ENCODE data around the gene CLNK. TPM values are rescaled to one million over a fixed set of nuclear protein-coding genes. Genes with fewer than 3 reads are reported as not detected.

CLNK gene
- polyA plus RNA-seq, 3 donors = not detected

DNA sequence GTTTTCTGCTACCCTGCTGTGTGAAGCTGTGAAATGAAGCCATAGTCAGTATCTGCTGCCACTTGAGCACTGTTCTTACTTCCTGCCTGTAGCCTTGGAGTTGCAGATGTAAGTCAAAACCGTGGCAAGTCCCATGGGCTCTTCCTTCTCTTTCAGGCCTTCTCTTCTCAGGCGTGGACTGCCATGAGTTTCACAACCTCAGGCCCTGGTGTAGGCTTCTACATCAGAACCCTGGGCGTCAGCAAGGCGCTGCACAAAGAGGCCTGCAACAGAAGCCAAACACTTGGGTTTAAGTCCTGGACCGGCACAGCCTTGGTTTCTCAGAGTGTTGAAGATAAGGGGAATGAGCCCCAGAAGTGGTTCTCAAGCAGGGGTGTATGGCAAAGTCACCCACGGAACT, 229.8 kb downstream of the CLNK start:
- peaks cover 21% of the 10 kb centered on the region for H3K4me1 Mint-ChIP-seq
- Histone ChIP-seq H3K4me2 (replicated peaks; ENCODE audit: extremely low read depth, low read length, poor library complexity, severe bottlenecking) (no peak overlapping the region), H3K36me3 (replicated peaks in 1 of 2; ENCODE audit: control insufficient read depth in 1 of 2, insufficient read depth in 2 of 2, low read length in 2 of 2) (peaks cover 8 to 48% of the 10 kb centered on the region in 2 donors), H2AFZ (ENCODE audit: insufficient read depth, low read depth, low read length, poor library complexity, severe bottlenecking) (no peak overlapping the region), H3K4me3 (replicated peaks in 1 of 3; ENCODE audit: low read depth in 2 of 3, low read length in 3 of 3) (no peak overlapping the region), H3K4me1 (ENCODE audit: control insufficient read depth in 1 of 2, insufficient read depth in 2 of 2, low read length in 2 of 2) (peaks cover 12 to 22% of the 10 kb centered on the region in 2 donors), H3K9ac (ENCODE audit: insufficient read depth, low read length, poor library complexity, severe bottlenecking) (no peak overlapping the region), H3K79me2 (ENCODE audit: insufficient read depth, low read length) (peaks cover 6% of the 10 kb centered on the region), H3K27ac (ENCODE audit: low read depth in 1 of 2, low read length in 2 of 2) (no peak overlapping the region), H3K9me3 (replicated peaks in 1 of 2; ENCODE audit: control insufficient read depth in 1 of 2, insufficient read depth in 1 of 2, low read length in 2 of 2) (peaks cover 17 to 36% of the 10 kb centered on the region in 2 donors), H3K27me3 (ENCODE audit: control insufficient read depth in 2 of 2, insufficient read depth in 2 of 2, low read length in 2 of 2) (peaks cover 14 to 29% of the 10 kb centered on the region in 2 donors), H4K20me1 (ENCODE audit: insufficient read depth, low read length) (no peaks in the 10 kb centered on the region)
- peaks cover 24 to 31% (median 28%) of the 10 kb centered on the region in 3 donors for H3K27me3 Mint-ChIP-seq (ENCODE audit: low read depth in 3 of 3)
- intact Hi-C loops (cut with micrococcal nuclease) = no loop called here
- TF ChIP-seq CTCF (IDR thresholded peaks at IDR 0.05) = no peak
- 85% methylated on average over 5 of the region's 6 CpGs for WGBS (ENCODE audit: insufficient coverage)
- H3K4me3 Mint-ChIP-seq = no peak overlapping the region
- H3K36me3 Mint-ChIP-seq = peaks cover 52 to 55% of the 10 kb centered on the region in 2 donors
- DNase-seq = no peak
- H3K27ac Mint-ChIP-seq = no peak overlapping the region
- peaks cover 7 to 34% (median 24%) of the 10 kb centered on the region in 7 donors for H3K9me3 Mint-ChIP-seq

DNA sequence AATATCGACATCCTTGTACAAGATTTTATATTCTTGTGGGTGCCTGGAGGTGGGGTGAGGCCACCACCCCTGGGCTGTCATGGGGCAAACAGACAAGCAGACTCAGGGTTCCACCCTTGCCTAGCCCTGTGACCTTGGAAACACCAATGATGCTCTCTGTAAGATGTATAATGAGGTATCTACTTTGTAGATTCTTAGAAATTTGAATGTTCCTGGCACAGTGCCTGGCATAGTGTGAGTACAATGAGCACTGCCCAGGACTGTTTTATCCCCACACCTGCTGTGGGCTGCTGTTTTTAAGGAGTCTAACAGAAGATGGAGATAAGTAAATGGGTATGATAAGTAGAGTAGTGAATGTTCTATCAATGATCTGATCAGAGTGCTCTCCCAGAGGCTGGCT, 230.4 kb downstream of the CLNK start:
- Mint-ChIP-seq H3K27ac (no peak overlapping the region), H3K4me3 (no peak overlapping the region), H3K4me1 (peaks cover 21% of the 10 kb centered on the region), H3K36me3 (peaks cover 57 to 59% of the 10 kb centered on the region in 2 donors), H3K9me3 (peaks cover 11 to 40% (median 26%) of the 10 kb centered on the region in 7 donors), H3K27me3 (ENCODE audit: low read depth in 3 of 3) (peaks cover 21 to 25% (median 22%) of the 10 kb centered on the region in 3 donors)
- Histone ChIP-seq H3K4me2 (replicated peaks; ENCODE audit: extremely low read depth, low read length, poor library complexity, severe bottlenecking) (no peak overlapping the region), H3K27me3 (ENCODE audit: control insufficient read depth in 2 of 2, insufficient read depth in 2 of 2, low read length in 2 of 2) (peaks cover 11 to 23% of the 10 kb centered on the region in 2 donors), H2AFZ (ENCODE audit: insufficient read depth, low read depth, low read length, poor library complexity, severe bottlenecking) (no peak overlapping the region), H3K79me2 (ENCODE audit: insufficient read depth, low read length) (peaks cover 6% of the 10 kb centered on the region), H3K36me3 (replicated peaks in 1 of 2; ENCODE audit: control insufficient read depth in 1 of 2, insufficient read depth in 2 of 2, low read length in 2 of 2) (peaks cover 8 to 48% of the 10 kb centered on the region in 2 donors), H3K9ac (ENCODE audit: insufficient read depth, low read length, poor library complexity, severe bottlenecking) (no peak overlapping the region), H3K4me1 (ENCODE audit: control insufficient read depth in 1 of 2, insufficient read depth in 2 of 2, low read length in 2 of 2) (peaks cover 12 to 22% of the 10 kb centered on the region in 2 donors), H4K20me1 (ENCODE audit: insufficient read depth, low read length) (no peaks in the 10 kb centered on the region), H3K4me3 (replicated peaks in 1 of 3; ENCODE audit: low read depth in 2 of 3, low read length in 3 of 3) (no peak overlapping the region), H3K27ac (ENCODE audit: low read depth in 1 of 2, low read length in 2 of 2) (no peak overlapping the region), H3K9me3 (replicated peaks in 1 of 2; ENCODE audit: control insufficient read depth in 1 of 2, insufficient read depth in 1 of 2, low read length in 2 of 2) (peaks cover 17 to 42% of the 10 kb centered on the region in 2 donors)
- WGBS (ENCODE audit: insufficient coverage) = no CpG with 5 or more reads among the region's 1 CpG
- DNase-seq = no peak
- intact Hi-C loops (cut with micrococcal nuclease) = no loop called here
- no peak for TF ChIP-seq CTCF (IDR thresholded peaks at IDR 0.05)
